ENCODE data around the gene PTPN13. TPM values are rescaled to one million over a fixed set of nuclear protein-coding genes. Genes with fewer than 3 reads are reported as not detected.

Gene PTPN13
- total RNA-seq, 4 donors from 2014 or later: 3.7 to 18.5 (median 10.1) TPM

DNA sequence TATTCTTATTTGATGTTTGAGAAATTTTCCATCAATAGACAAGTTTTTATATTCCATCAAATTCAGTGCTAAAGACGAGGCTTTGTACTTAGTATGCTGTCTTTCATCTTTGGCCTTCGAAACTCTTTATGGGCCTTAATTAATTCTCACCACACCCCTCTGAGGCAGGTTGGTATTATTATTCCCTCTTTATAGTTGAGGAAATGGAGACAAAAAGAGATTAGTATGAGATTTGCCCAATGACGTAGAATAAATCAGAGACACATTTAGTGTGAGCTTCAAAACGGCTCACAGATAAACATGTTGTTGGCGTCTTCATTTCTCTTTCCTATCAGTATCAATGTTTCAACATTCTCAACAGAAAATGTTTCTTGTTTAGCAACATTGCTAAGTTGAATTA lies 35.9 kb upstream of the PTPN13 start:
- no peak for DNase-seq
- in situ Hi-C loops (cut with MboI; ENCODE audit: low pct_ligation_motif_present in 1 of 4, low pct_unique_long_range_greater_than_20kb in 1 of 4, low sequenced_read_pairs in 3 of 4): no loop called here
- no peak overlapping the region for H3K4me3 ChIP-seq
- no peak overlapping the region for H3K27ac ChIP-seq
- H3K27me3 ChIP-seq: no peaks in the 10 kb centered on the region
- peaks cover 0 to 15% (median 7%) of the 10 kb centered on the region in 4 donors for H3K4me1 ChIP-seq
- H3K9me3 ChIP-seq: no peaks in the 10 kb centered on the region
- TF ChIP-seq, protein P1, sequence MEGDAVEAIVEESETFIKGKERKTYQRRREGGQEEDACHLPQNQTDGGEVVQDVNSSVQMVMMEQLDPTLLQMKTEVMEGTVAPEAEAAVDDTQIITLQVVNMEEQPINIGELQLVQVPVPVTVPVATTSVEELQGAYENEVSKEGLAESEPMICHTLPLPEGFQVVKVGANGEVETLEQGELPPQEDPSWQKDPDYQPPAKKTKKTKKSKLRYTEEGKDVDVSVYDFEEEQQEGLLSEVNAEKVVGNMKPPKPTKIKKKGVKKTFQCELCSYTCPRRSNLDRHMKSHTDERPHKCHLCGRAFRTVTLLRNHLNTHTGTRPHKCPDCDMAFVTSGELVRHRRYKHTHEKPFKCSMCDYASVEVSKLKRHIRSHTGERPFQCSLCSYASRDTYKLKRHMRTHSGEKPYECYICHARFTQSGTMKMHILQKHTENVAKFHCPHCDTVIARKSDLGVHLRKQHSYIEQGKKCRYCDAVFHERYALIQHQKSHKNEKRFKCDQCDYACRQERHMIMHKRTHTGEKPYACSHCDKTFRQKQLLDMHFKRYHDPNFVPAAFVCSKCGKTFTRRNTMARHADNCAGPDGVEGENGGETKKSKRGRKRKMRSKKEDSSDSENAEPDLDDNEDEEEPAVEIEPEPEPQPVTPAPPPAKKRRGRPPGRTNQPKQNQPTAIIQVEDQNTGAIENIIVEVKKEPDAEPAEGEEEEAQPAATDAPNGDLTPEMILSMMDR (IDR thresholded peaks at IDR 0.05): no peak
- TF ChIP-seq POLR2A (IDR thresholded peaks at IDR 0.05): no peak
- TF ChIP-seq EP300 (IDR thresholded peaks at IDR 0.05; ENCODE audit: low read depth): no peak
- no peak for TF ChIP-seq POLR2AphosphoS5 (IDR thresholded peaks at IDR 0.05)
- H3K36me3 ChIP-seq: no peaks in the 10 kb centered on the region
- intact Hi-C loops (cut with DNase I; ENCODE audit: low total_unique reads): no loop called here
- WGBS, 2 donors (ENCODE audit: low coverage in 1 of 2): 78 to 92% methylated on average over 5 of the region's 5 CpGs

DNA sequence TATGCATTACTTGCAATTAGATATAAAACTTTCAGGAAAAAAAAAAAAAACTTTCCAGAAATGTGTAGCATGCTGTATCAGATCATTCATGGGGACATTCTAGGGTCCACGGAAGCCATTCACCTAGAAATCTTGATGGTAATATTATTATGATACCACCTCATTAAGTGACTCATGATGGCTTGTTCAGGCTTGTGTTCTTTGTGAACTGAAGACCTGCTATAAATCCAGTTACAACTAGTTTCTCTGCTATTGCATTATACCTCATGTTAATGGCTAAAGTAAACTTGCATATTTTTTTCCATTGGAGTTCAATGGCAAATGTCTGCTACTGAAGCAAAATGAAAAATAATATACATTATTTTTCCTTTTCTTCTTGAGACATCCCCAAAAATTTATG lies 35.3 kb upstream of the PTPN13 start:
- Histone ChIP-seq H3K27ac (no peak overlapping the region), H3K36me3 (no peaks in the 10 kb centered on the region), H3K4me1 (peaks cover 0 to 15% (median 7%) of the 10 kb centered on the region in 4 donors), H3K9me3 (no peaks in the 10 kb centered on the region), H3K4me3 (no peak overlapping the region), H3K27me3 (no peaks in the 10 kb centered on the region)
- 94 to 100% methylated on average over 1 of the region's 1 CpG for WGBS, 2 donors (ENCODE audit: low coverage in 1 of 2)
- DNase-seq: no peak
- in situ Hi-C loops (cut with MboI; ENCODE audit: low pct_ligation_motif_present in 1 of 4, low pct_unique_long_range_greater_than_20kb in 1 of 4, low sequenced_read_pairs in 3 of 4): no loop called here
- no peak for TF ChIP-seq POLR2A (IDR thresholded peaks at IDR 0.05)
- no peak for TF ChIP-seq POLR2AphosphoS5 (IDR thresholded peaks at IDR 0.05)
- TF ChIP-seq, protein P1 (IDR thresholded peaks at IDR 0.05): no peak
- no peak for TF ChIP-seq EP300 (IDR thresholded peaks at IDR 0.05; ENCODE audit: low read depth)
- intact Hi-C loops (cut with DNase I; ENCODE audit: low total_unique reads): no loop called here

DNA sequence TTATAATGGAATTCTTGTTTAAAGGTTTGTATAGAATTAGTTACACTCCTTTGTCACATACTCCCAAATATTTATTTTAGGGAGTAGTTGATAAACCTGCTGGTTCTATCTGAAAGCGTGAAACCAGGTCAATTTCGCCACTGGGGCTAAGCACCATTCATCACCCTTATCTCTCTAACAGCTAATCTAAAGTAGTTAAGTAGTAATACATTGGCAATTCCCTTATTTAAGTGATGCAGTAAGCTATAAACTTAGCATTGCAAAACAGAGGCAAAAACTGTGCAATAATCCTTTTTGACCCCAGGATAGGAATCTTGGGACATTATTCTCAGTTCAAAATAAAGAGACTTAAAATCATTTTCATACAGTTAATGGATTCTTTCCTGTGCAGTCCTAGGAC lies 33.7 kb upstream of the PTPN13 start:
- no peak overlapping the region for H3K4me3 ChIP-seq
- TF ChIP-seq, protein P1 (IDR thresholded peaks at IDR 0.05): no peak
- TF ChIP-seq POLR2A (IDR thresholded peaks at IDR 0.05) (no peak), EP300 (IDR thresholded peaks at IDR 0.05; ENCODE audit: low read depth) (no peak), POLR2AphosphoS5 (IDR thresholded peaks at IDR 0.05) (no peak)
- H3K27me3 ChIP-seq: no peaks in the 10 kb centered on the region
- in situ Hi-C loops (cut with MboI; ENCODE audit: low pct_ligation_motif_present in 1 of 4, low pct_unique_long_range_greater_than_20kb in 1 of 4, low sequenced_read_pairs in 3 of 4): no loop called here
- WGBS, 2 donors (ENCODE audit: low coverage in 1 of 2): 7 to 58% methylated on average over 2 of the region's 2 CpGs
- H3K9me3 ChIP-seq: no peaks in the 10 kb centered on the region
- intact Hi-C loops (cut with DNase I; ENCODE audit: low total_unique reads): no loop called here
- H3K4me1 ChIP-seq: peaks cover 0 to 15% (median 7%) of the 10 kb centered on the region in 4 donors
- no peak for DNase-seq
- H3K27ac ChIP-seq: no peak overlapping the region
- H3K36me3 ChIP-seq: no peaks in the 10 kb centered on the region

DNA sequence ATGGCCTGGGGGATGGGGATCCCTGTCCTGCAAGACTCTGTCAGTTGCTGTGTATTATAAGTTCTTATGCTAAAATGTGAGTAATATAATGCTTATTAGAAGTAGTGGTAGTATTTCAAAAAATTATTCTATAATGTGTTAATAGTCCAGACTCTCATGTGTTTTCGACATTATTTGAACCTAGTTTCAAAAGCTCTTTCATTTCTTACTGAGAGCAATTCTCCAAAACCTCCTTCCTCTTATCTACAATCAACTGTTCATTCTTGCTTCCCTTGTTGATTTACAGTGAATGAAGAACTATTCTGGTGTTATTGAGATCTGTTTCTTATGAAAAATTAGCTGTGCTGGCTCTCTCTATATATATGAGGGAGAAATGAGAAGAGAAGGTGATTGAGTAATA lies 32.9 kb upstream of the PTPN13 start:
- DNase-seq: no peak
- in situ Hi-C loops (cut with MboI; ENCODE audit: low pct_ligation_motif_present in 1 of 4, low pct_unique_long_range_greater_than_20kb in 1 of 4, low sequenced_read_pairs in 3 of 4): no loop called here
- H3K9me3 ChIP-seq: no peaks in the 10 kb centered on the region
- H3K36me3 ChIP-seq: no peaks in the 10 kb centered on the region
- no peaks in the 10 kb centered on the region for H3K27me3 ChIP-seq
- no peak overlapping the region for H3K27ac ChIP-seq
- no peak for TF ChIP-seq EP300 (IDR thresholded peaks at IDR 0.05; ENCODE audit: low read depth)
- TF ChIP-seq POLR2AphosphoS5 (IDR thresholded peaks at IDR 0.05): no peak
- TF ChIP-seq, protein P1 (IDR thresholded peaks at IDR 0.05): no peak
- no peak for TF ChIP-seq POLR2A (IDR thresholded peaks at IDR 0.05)
- no peak overlapping the region for H3K4me3 ChIP-seq
- intact Hi-C loops (cut with DNase I; ENCODE audit: low total_unique reads): no loop called here
- peaks cover 0 to 15% (median 6%) of the 10 kb centered on the region in 4 donors for H3K4me1 ChIP-seq
- WGBS, 2 donors (ENCODE audit: low coverage in 1 of 2): 75 to 83% methylated on average over 1 of the region's 1 CpG
